NCI-H345 treated with DMSO at 0.1 percent for 48 hours (cell line): ENCODE data around the gene CYP4V2.
"Not testable (repeated sequence)": the region's sequence is repeated elsewhere in the genome, so short reads cannot be mapped to it uniquely, and the experiment has no call there.

ENCODE experiments used
- DNase-seq: peaks from one replicate; lab custom pipeline; 2025; ENCODE audit not compliant: unreplicated experiment; lab: John Stamatoyannopoulos, UW

Gene CYP4V2

DNA sequence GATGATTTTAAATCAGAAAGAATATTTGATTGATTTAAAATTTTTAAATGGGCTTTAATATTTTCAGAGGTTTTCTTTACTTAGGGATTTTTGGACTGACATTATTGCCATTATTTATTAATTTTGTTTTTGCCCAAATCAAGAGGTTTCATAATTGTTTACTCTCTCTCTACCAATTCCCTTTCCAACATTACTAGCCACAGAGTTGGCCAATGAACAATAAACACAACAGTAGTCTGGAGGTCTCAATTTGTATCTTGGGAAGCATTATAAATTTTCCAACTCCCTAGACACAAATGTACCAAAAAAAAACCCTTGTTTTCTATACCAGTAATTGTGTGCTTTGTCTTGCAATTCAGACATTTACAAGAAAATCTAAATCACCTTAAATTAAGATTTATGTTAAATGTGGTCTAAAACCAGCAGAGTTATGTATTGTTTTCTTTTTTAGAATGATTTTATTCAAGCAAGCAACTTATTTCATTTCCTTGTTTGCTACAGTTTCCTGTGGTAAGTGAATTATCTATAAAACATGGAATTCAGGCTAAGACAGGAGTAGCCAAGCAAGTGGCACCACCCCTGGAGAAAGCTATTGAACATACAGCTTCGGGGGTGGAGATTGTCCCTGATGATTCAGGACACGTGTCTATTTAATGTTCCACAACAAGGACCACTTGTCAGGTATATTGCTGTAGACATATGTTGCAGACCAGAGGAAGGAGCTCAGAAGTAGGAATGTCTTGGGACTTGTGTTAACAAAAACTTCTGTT is 36.6 kb downstream of the CYP4V2 start:
- no peak for DNase-seq

DNA sequence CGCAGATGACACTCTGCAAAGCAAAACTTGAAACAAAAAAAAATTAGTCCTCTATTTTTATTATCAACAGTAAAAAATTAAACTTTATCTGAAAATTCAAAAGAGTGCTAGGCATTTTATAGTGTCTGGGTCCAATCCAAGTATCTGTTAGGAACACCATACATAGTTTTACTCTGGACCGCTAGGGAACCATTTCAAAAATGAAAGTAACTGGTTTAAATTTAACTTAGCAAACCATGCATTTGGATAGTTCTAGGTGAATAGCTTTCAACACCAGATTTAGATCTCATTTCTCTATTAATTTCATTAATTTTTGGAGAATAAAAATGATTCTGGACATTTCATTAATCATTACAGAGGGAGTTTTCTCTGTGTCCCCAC is 37.1 kb downstream of the CYP4V2 start:
- no peak for DNase-seq

DNA sequence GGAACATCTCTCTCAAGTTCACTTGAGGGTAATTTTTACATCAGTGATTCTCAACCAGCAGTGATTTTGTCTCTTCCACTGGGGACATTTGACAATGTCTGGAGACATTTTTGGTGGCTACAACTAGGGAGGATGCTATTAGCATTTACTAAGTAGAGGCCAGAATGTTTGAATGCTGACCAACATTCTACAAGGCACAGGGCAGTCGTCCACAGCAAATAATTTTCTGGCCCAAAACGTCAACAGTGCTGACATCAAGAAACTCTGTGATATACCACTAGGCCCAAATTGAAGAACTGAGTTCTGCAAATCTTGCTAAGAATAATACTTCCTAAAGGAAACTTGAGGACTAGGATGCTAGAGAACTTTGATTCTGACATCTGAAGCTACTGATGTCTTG is 43.0 kb downstream of the CYP4V2 start:
- DNase-seq, result no peak

DNA sequence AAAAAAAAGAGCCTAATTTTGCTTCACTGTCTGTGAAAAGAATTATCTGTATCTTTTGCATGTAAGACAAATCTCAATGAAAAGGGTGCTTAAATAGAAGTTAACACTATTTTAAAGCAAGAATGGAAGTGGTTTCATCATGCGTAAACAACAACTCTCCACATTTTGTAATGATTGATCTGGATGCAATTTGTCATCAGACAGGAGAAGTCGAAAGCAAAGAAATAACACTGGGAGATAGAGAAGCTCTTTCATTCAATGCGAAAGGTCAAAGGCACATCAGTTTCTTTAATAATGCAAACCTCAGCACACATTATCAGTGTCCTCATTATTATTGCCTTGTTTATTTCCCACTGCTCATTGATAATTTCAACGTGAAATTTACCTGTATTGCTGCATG is 44.8 kb downstream of the CYP4V2 start:
- DNase-seq, result no peak

DNA sequence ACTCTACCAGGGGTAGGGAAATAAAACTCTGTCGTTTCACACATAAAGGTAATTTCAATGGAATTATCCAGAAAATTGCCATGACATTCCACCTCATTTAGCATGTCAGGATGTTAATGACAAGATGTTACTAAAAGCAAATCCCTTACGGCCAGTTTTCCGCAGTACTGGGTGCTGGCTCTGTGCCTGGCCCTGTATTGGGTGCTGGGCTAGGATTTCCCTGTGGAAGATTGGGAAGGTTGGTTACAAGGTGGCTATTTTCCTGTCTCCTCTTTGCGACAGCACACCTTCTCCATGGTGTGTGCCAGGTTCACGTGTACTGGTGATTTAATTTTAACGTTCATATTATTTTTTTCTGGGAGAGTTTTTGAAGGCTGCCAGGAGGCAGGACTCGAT is 49.1 kb downstream of the CYP4V2 start:
- DNase-seq, result no peak

DNA sequence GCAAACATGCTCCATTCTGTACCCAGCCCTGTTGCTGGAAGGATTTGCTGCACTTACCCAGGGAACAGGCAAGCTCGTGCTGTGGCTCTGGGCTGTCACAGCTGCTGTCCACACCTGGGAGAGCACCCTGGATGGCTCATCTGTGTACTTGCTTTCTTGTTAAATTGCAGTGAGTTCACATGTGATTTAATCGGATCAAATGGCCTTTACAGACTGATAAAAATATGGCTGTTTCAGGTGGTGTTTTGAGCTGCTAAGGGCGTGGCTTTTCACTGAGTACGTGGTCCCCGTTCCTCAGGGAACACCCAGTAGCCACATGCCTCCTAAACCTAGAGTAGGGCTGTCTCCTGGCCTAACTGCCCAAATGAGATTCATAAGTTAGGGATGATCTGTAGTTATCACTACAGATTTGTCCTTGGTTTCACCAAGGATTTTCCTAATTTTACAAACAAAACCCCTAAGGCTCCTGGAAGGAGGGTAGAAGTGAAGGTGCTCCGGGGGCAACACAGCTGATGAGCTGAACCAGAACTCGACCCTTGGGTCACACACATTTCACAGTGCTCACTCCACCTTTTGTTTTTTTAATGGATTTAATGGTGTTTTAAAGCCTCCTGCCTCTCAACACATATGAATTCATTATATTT is 49.6 kb downstream of the CYP4V2 start:
- DNase-seq, result peak; percentile 98

DNA sequence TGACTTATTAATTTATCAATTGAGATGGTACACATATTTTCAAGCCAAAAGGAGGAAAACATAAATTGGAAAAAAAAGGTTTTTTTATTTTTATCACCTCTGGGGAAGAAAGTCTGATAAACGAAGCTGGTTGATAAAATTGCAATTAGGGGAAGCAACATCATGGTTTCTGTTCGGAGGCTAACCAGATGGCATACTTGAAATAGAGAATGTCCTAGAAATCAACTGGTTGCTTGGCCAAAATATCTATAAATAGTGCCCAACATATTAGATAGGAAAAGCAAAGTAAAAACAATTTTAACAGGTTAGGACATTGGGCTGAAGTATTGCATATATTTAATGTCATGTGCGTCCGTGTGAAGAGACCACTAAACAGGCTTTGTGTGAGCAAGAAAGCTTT is 50.2 kb downstream of the CYP4V2 start:
- DNase-seq, result no peak

DNA sequence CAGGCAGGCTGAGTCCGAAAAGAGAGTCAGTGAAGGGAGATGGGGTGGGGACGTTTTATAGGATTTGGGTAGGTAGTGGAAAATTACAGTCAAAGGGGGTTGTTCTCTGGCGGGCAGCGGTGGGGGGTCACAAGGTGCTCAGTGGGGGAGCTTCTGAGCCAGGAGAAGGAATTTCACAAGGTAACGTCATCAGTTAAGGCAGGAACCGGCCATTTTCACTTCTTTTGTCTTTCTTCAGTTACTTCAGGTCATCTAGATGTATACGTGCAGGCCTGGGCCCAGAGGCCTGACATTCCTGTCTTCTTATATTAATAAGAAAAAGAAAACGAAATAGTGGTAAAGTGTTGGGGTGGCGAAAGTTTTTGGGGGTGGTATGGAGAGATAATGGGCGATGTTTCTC is 50.7 kb downstream of the CYP4V2 start:
- not testable (repeated sequence) for DNase-seq

DNA sequence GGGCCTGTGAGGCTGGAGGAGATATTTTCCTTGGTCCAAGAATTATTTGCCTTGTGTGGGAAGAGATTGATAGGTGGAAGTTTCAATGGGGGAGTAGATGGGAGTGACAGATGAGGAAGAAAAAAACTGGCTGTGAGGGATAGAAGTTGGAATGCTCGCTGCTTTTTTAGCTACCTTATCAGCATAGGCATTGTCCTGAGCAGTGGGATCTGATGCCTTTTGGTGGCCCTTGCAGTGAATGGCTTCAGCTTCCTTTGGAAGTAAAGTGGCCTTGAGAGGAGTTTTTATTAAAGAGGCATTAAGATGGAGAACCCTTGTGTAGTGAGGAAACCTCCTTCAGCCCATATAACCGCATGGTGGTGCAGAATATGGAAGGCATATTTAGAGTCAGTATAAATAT is 52.0 kb downstream of the CYP4V2 start:
- DNase-seq, result no peak

DNA sequence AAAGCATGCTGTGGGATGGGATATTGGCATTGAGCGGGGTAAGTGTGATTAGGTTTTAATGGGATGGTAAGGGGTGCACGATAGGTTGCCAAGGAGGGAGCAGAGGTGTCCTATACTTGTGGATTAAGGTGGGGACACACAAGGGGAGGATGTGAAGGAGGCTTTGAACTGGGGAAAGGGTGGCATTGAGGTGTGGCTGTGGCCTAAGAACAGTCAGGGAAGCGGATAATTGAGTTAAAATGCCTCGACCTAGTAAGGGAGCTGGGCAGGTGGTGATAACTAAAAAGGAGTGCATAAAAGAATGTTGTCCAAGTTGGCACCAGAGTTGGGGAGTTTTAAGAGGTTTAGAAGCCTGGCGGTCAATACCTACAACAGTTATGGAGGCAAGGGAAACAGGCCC is 53.5 kb downstream of the CYP4V2 start:
- DNase-seq, result no peak

DNA sequence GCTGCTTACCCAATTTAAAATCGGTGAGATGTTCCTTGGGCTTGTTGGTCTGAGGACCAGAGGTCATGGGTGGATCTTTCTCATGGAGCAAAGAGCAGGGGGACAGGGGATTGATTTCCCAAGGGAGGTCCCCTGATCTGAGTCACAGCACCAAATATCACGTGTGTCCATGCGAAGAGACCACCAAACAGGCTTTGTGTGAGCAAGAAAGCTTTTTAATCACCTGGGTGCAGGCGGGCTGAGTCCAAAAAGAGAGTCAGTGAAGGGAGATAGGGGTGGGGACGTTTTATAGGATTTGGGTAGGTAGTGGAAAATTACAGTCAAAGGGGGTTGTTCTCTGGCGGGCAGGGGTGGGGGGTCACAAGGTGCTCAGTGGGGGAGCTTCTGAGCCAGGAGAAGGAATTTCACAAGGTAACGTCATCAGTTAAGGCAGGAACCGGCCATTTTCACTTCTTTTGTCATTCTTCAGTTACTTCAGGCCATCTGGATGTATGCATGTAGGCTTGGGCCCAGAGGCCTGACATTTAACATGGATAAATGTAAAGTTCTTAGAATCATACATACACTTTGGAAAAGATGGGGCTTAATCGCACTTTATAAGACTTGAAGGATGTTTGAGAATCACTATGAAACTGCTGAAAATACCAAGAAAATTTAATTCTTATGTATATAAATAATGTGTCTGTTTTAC is 55.8 kb downstream of the CYP4V2 start:
- DNase-seq, result not testable (repeated sequence)

DNA sequence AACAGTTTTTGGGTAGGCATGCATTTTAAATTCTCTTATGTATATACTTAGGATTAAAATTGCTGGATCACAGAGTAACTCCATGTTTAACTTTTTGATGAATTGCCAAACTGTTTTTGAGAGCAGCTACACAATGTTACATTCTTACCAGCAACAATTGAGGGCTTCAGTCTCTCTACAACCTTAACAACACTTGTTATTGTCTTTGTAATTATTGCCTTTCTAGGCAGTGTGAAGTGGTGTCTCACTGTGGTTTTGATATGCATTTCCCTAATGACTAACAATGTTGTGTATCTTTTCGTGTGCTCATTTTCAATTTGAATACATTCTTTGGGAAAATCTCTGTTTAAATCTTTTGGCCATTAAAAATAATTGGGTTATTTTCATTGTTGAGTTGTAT is 57.3 kb downstream of the CYP4V2 start:
- DNase-seq, result no peak

DNA sequence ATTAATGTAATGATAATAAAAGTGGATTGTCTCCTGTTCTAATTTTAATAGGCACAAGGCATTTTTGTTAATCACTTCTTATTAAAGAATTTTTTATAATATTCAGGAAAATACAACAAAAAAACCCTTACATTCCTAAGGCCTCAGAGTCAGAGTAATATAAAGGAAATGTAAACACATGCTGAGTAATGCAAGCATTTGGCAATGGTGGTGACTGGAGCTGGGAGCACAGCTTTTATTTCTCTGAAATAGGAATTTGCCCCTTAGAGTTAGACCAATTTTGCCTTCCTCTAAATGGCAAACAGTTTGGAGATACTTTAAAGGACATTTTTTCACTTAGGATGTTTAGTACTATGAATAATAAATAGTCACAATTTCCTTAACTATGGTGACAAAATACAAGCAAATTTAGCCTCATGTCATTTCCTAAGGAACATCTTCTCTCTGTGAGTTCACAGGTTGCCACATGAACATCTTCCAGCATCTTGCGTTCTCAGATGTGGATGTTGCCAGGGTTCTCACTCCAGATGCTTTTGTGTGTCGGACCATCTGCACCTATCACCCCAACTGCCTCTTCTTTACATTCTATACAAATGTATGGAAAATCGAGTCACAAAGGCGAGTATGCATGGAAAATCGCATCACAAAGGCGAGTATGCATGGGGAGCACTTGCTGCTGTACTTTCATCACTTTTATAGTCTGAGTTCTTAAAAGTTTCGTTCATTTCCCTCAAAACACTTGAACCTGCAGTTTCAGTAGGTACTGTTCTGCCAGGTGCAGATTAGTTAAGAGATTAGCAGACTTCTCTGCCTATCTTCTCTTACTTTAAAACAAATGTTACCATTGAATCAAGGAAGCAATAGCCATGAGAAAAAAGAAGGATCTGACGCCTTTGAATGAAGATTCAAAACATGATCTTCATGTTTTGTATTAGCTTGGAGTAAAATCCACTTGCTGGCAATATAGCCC is 58.7 kb downstream of the CYP4V2 start:
- DNase-seq, result no peak

DNA sequence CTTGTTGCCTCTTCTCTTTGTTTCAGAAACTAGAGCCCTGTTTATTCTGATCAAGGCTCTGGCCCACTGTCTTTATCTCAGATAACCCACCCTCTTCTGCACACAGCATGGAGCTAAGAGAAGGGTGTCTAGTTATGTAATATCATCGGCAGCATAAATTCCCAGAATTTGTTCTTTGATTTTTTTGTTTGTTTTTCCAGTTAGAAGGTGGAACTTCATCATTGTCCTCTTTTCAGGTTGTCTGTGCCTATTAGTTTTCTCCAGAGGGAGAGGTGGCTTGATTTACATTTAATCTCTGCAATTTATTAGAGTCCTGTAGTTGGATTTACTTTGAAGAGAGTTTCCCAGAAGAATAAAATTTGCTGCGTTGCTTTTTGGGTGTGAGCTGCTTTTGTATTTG is 59.4 kb downstream of the CYP4V2 start:
- DNase-seq, result no peak

DNA sequence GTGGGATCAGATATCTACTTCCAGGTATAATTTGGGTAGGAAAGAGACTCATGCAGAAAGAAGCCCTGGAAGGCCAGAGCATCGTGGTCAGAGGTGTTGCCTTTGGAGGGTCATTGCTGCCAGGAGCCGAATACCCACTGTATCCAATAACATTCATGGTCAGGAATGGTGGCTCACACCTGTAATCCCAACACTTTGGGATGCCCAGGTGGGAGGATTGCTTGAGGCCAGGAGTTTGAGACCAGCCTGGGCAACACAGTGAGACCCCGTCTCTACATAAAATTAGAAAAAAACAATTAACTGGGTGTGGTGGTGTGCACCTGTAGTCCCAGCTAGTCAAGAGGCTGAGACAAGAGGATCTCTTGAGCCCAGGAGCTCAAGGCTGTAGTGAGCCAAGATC is 63.8 kb downstream of the CYP4V2 start:
- no peak for DNase-seq

DNA sequence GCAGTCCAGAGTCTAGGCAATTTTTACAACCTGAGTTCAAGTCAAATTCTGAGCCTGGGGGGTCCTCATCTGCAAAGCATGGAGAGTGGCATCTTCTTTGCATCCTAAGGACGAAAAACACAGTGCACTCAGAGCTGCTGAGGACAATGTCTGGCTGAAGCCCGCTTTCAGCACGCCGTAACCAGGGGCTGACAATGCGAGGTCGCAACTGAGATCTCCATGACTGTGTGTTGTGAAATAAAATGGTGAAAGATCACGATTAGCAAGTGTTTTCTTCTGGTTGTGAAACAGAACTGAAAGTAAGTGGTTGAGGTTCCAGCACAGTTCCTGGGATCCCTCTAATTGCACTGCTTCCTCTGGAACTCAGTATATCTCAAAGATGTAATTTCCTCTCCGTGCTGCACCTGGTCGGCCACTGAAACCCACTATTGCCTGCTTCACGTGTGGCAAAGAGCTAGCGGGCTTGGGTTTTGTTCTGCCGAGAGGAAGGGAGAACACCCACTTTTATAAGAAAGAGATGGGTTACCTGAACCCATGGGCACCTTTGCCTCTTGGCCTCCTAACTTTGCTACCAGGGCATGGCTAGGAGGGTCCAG is 66.9 kb downstream of the CYP4V2 start:
- no peak for DNase-seq

DNA sequence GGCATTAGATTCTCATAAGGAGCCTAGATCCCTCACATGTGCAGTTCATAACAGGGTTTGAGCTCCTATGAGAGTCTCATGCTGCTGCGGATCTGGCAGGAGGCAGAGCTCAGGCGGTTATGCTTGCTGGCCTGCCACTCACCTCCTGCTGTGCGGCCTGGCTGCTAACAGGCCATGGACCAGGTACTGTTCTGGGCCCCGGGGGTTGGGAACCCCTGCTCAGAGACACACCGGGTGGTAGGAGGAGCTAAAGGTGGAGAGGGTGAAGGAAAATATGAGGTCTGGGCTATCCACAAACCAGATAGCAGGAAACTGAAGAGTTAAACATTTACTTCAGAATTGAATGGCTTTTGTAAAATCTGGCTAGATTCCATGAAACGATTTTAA is 68.7 kb downstream of the CYP4V2 start:
- no peak for DNase-seq
